NCI-H69 (cell line): Measurements from ENCODE around the gene RABAC1.

Source experiments
- DNase-seq: peaks from one replicate; lab custom pipeline; 2025; lab: John Stamatoyannopoulos, UW

The RABAC1 gene

DNA sequence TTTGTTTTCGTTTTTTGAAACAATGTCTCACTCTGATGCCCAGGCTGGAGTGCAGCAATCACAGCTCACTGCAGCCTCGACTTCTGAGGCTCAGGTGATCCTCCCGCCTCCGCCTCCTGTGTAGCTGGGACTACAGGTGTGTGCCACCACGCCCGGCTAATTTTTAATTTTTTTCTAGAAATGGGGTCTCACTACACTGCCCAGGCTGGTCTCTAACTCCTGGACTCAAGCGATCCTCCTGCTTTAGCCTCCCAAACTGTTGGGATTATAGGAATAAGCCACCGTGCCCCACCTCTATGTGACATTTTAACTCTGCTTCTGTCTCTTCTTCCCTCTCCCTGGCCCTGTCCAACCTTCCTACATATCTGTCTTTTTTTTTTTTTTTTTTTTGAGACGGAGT, 29.8 kb upstream of the RABAC1 start:
- DNase-seq, result no peak

- DNase-seq, result no peak
Measured at GRCh38 chr19:41987141-41987860, 28.2 kb upstream of the RABAC1 start.

- DNase-seq, result no peak
Measured at GRCh38 chr19:41984961-41985360, 25.8 kb upstream of the RABAC1 start.

GRCh38 chr19:41981724-41982123, 22.6 kb upstream of the RABAC1 start:
- no peak for DNase-seq

DNA sequence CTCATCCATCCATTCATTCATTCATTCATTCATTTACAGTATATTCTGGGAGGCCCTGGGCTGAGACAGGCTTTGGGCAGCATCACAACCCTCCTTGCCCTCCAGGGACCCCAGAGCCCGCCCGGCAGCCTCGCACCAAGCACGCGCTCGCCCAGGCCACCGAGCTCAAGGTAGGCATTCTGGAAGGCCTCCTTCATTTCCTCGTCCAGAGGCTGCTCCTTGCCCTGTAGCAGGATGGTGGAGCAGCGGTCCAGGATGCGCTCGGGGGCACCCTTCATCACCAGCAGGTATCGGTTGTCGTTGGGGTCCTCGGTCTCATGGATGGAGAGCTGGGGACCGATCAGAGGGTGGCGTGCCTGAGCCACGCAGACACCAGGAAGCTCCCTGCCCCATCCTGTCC, 19.3 kb upstream of the RABAC1 start:
- DNase-seq, result no peak

DNA sequence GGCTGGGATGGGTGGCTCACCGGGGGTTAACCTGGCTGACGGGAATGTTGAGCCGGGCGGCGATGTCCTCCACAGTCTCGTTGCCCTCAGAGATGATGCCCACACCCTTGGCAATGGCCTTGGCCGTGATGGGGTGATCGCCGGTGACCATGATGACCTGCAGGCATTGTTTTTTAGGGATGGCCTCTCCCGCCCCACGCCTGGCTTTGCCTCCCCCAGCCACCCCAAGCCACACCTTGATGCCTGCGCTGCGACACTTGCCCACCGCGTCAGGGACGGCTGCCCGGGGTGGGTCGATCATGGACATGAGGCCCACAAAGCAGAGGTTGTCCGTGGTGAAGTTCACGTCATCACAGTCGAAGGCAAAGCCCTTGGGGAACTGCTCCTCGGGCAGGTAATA, 18.8 kb upstream of the RABAC1 start:
- DNase-seq, result no peak

DNA sequence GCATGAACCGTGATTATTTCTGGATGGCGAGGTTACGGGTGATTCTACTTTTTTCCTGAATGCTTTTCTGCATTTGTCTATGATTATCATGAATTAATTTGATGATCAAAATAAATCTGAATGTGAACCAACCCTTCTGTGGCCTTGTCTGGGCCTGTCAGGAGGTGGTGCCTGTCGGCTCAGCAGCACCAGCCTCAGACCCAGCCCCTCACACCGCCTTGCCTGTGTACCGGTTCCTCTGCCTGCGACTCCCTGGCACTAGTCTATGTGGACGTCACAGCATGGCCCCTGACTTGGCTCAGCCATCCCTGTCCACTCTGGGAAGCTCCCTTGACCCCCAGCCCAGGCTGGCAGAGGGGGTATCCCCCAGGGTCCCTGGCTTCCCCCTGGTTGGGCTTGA, 15.5 kb upstream of the RABAC1 start:
- DNase-seq, result no peak

DNA sequence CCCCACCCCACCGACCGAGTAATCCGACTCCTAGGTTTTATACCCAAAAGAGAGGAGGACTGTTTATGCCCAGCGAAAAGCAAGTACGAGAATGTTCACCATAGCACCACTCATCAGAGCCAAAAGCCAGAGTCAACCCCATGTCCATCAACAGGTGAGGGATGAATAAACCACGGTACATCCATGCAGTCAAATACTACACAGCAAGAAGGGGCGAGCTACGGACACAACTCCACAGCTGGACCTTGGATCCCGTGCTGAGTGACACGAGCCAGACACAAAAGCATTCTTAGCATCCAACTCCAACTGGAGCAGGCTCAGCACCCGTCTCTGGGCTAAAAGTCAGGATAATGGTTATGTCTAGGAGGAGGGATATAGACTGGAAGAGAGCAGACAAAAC, 12.2 kb upstream of the RABAC1 start:
- no peak for DNase-seq

- DNase-seq, result no peak
Measured at GRCh38 chr19:41969772-41970458, 10.8 kb upstream of the RABAC1 start.

DNA sequence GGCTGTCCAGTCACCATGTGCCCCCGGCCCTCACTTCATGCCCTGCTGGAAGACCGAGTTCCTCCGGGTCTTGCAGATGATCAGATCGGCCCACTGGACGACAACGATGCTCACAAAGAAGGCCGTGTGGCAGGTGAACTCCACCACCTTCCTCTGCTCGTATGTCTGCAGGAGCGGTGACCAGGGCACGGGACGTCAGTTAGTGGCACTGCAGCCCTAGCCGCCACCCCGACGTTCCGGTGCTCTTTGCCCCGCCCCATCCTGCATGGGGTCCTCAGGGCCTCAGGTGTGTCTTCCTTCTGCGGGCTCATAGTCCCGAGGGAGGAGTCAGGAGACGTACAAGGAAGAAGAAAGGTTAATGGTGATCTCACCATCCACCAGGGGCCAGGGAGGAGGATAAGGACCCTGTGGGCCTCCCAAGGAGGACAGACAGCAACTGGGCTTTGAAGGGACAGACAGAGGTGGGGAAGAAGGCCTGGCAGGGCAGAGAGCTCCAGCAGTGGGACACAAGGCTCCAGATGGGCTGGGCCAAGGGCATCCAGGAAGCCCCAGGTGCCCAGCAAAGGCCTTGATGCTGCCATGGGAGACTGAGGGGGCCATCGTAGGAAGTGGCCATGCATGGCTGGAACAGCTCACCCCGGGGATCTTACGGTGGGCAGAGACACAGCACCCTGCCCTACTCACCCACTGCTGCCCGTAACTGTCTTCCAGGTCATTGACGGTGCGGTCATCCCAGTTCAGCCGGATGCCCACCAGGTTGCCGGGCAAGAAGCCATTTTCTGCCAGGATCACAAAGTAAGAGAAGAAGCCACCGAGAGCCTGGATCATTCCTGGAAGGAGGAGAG, 9.9 kb upstream of the RABAC1 start:
- DNase-seq, result no peak

DNA sequence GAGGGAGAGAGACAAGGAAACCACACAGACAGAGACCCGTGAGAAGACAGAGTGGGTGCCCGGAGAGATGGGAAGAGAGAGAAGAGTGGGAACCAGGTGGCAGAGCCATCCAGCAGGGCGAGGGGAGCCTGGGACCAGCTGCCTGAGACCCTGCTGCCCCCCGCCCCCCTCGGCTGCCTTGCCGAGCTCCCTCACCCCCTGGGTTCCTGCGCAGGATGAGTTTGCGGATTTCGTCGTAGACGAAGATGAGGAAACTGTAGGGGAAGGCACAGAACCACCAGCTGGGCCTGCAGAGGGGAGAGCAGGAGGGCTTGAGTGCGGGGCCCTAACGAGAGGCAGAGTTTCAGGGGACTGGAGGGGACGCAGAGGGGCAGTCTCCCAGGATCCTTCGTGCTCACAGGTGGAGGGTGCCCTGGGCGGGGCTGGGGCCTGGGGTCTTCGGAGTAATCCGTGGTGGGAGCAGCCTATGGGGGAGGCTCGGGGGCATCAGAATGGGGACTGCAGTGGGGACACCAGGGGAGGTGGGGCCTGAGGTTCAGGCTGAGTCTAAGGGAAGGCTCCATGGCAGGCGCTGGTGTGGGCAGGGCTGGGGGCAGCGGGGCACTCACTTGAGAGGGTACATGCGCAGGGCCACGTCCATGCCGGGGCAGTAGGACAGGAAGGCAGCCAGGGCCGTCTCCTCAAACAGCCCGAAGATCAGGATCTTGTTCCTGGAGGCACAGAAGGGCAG, 8.1 kb upstream of the RABAC1 start:
- DNase-seq, result no peak

GRCh38 chr19:41965106-41965505, 6.0 kb upstream of the RABAC1 start:
- no peak for DNase-seq

GRCh38 chr19:41960973-41961372, 1.9 kb upstream of the RABAC1 start:
- DNase-seq, result no peak

- peak; percentile 86 for DNase-seq
Measured at GRCh38 chr19:41958367-41959055, 610 bp downstream of the RABAC1 start.

DNA sequence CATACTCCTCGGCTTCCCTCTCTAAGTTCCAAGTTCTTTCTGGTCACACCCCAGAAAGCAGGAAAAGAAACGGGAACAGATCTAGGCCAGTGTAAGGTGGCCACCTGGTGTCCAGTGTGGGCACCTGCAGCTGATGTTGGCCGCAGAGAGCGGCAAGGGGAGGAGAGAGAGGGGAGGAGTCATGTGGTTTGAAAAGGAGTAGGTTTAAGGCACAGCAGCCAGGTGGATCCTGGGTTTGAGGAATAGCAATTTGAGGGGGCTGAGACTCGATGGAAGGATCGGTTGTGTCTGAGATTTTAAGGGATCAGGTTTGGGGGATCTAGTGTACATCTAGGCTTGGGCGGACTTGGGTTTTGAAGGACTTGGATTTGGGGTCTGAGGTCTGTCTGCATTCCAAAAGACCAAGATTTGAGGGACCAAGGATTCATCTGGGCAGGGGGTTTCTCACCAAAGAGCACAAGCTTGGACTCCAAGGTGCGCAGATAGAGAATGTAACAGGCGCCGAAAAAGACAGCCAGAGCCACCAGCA, 1.2 kb downstream of the RABAC1 start:
- peak; percentile 92 for DNase-seq

GRCh38 chr19:41957161-41957837, 1.8 kb downstream of the RABAC1 start:
- no peak for DNase-seq

- DNase-seq, result no peak
Measured at GRCh38 chr19:41956621-41957020, 2.5 kb downstream of the RABAC1 start.

DNA sequence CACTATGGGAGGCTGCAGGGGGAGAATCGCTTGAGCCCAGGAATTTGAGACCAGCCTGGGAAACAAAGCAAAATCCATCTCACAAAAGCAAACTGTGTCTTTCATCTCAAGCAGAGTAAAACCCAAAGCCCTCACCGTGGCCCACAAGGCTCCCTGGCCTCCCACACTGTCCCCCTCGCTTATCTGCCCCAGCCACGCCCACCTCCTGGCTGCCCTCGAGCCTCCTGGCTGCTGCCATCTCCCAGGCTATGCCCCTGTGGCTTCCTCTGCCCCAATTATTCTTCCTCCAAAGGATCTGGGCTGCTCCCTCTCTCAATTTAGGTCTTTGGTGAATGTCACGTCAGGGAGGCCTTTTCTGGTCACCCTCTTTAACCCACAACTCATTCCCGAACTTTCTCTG, 3.6 kb downstream of the RABAC1 start:
- DNase-seq, result no peak

- peak; percentile 81 for DNase-seq
Measured at GRCh38 chr19:41951686-41952172, 7.4 kb downstream of the RABAC1 start.

- no peak for DNase-seq
Measured at GRCh38 chr19:41947091-41947490, 12.0 kb downstream of the RABAC1 start.
